Measurements from ENCODE around the gene AK1. TPM values are rescaled to one million over a fixed set of nuclear protein-coding genes. Genes with fewer than 3 reads are reported as not detected.

The AK1 gene
- polyA plus RNA-seq, 1 of the 3 experiments (the other 2 are of a cell fraction): 125 TPM

GRCh38 chr9:127863191-127863621, 14.3 kb downstream of the AK1 start:
- POLR2A ChIA-PET: interaction anchor here (1.3 kb wide), 1 partner anchor 9 kb away, joined by 3 read pairs; no protein-coding TSS in a partner anchor
- TF ChIP-seq SIN3A (IDR thresholded peaks at IDR 0.05; ENCODE audit: borderline replicate concordance, low read depth, low read length): no peak
- TF ChIP-seq IRF3 (IDR thresholded peaks at IDR 0.05; ENCODE audit: low read depth, low read length): no peak
- no peak for TF ChIP-seq CTCF (IDR thresholded peaks at IDR 0.05)
- no peak for TF ChIP-seq RXRA (IDR thresholded peaks at IDR 0.05; ENCODE audit: borderline replicate concordance, low read depth)
- TF ChIP-seq NRF1 (IDR thresholded peaks at IDR 0.05; ENCODE audit: low read depth, low read length): no peak
- TF ChIP-seq ELF1 (IDR thresholded peaks at IDR 0.05): no peak
- no peak for TF ChIP-seq FOXJ3 (CRISPR knock-in tag; IDR thresholded peaks at IDR 0.05)
- TF ChIP-seq MAX (IDR thresholded peaks at IDR 0.05; ENCODE audit: low read depth): no peak
- no peak for TF ChIP-seq FOSL2 (IDR thresholded peaks at IDR 0.05; ENCODE audit: borderline replicate concordance, low read depth)
- no peak for TF ChIP-seq USF1 (IDR thresholded peaks at IDR 0.05; ENCODE audit: borderline replicate concordance, low read depth)
- no peak for TF ChIP-seq POLR2AphosphoS5 (IDR thresholded peaks at IDR 0.05; ENCODE audit: low read depth, low read length)
- no peak for TF ChIP-seq JUND (IDR thresholded peaks at IDR 0.05)
- no peak for TF ChIP-seq NFIC (IDR thresholded peaks at IDR 0.05; ENCODE audit: borderline replicate concordance)
- TF ChIP-seq TAF1 (IDR thresholded peaks at IDR 0.05; ENCODE audit: borderline replicate concordance, low read depth, low read length): no peak
- TF ChIP-seq TCF12 (IDR thresholded peaks at IDR 0.05): no peak
- DNase-seq: no peak

More at GRCh38 chr9:127863191-127863621, 14.3 kb downstream of the AK1 start:
- H3K4me3 ChIP-seq (ENCODE audit: low read depth in 2 of 2, low read length in 1 of 2): no peak overlapping the region
- H3K36me3 ChIP-seq (replicated peaks in 1 of 2; ENCODE audit: control insufficient read depth in 1 of 2, insufficient read depth in 2 of 2, low read length in 1 of 2): no peaks in the 10 kb centered on the region
- H4K20me1 ChIP-seq (ENCODE audit: insufficient read depth): no peaks in the 10 kb centered on the region
- WGBS (ENCODE audit: low lambda C conversion rate): 90% methylated on average over 13 of the region's 13 CpGs
- H3K27me3 ChIP-seq (ENCODE audit: insufficient read depth): no peaks in the 10 kb centered on the region
- no peak overlapping the region for H2AFZ ChIP-seq (ENCODE audit: low read depth)
- no peaks in the 10 kb centered on the region for H3K9me2 ChIP-seq
- no peak overlapping the region for H3K4me2 ChIP-seq
- no peak overlapping the region for H3K9ac ChIP-seq
- H3K27ac ChIP-seq (ENCODE audit: low read depth in 2 of 2, low read length in 1 of 2): no peak overlapping the region
- H3F3A ChIP-seq (replicated peaks; ENCODE audit: insufficient read depth): no peaks in the 10 kb centered on the region
- CTCF ChIA-PET: interaction anchor here (0.7 to 2.0 kb wide), 6 partner anchors 8 to 128 kb away, joined by 3 to 7 read pairs (median 4); partner anchors contain the start of genes ENG and TOR2A
- no peaks in the 10 kb centered on the region for H3K79me2 ChIP-seq (ENCODE audit: insufficient read depth)
- no peaks in the 10 kb centered on the region for H3K9me3 ChIP-seq
- H3K4me1 ChIP-seq (ENCODE audit: control insufficient read depth in 1 of 2, insufficient read depth in 2 of 2, low read depth in 1 of 2, low read length in 1 of 2): peaks cover 0 to 10% of the 10 kb centered on the region in 2 experiments; a peak in 1 of 4 replicates
